Small intestine (tissue), 7 donors: ENCODE measurements around the gene CC2D1B. TPM values are rescaled to one million over a fixed set of nuclear protein-coding genes. Genes with fewer than 3 reads are reported as not detected.

ENCODE experiments used
- DNase-seq, 2 donors: peaks; one replicate each; pipeline versions ENCODE4 v3.0.0 to v3.0.0-alpha.2; 2013
- FAIRE-seq: peaks from 2 replicates; lab custom pipeline; 2012; peaks lifted over from hg19 to GRCh38; lab: Jason Lieb, UNC
- H3K27ac ChIP-seq, 3 donors: one replicate each; pipeline ENCODE4 v1.5.1; 2013; ENCODE audit warnings: low read length in 2 of 3, mild to moderate bottlenecking in 2 of 3, control low read depth in 1 of 3, inconsistent platforms in 1 of 3, low read depth in 1 of 3, moderate library complexity in 1 of 3
- H3K27me3 ChIP-seq, 3 donors: one replicate each; pipeline ENCODE4 v1.6.1; 2013; ENCODE audit warnings: low read length in 3 of 3, inconsistent platforms in 1 of 3; ENCODE audit not compliant: control insufficient read depth in 3 of 3, insufficient read depth in 3 of 3
- H3K36me3 ChIP-seq, 3 donors: one replicate each; pipeline ENCODE4 v1.6.1; 2013; ENCODE audit warnings: low read length in 3 of 3, inconsistent platforms in 1 of 3, low read depth in 1 of 3, mild to moderate bottlenecking in 1 of 3, moderate library complexity in 1 of 3; ENCODE audit not compliant: control insufficient read depth in 3 of 3, insufficient read depth in 2 of 3
- H3K4me1 ChIP-seq, 3 donors: one replicate each; pipeline ENCODE4 v1.6.1; 2013; ENCODE audit warnings: low read length in 2 of 3, inconsistent platforms in 1 of 3, low read depth in 1 of 3, mild to moderate bottlenecking in 1 of 3, moderate library complexity in 1 of 3; ENCODE audit not compliant: control insufficient read depth in 3 of 3, insufficient read depth in 2 of 3
- H3K4me3 ChIP-seq, 3 donors: one replicate each; pipeline ENCODE4 v1.5.1; 2013; ENCODE audit warnings: low read length in 3 of 3, control low read depth in 1 of 3, inconsistent platforms in 1 of 3, low read depth in 1 of 3, mild to moderate bottlenecking in 1 of 3, moderate library complexity in 1 of 3
- H3K9me3 ChIP-seq, 2 donors: one replicate each; pipeline ENCODE4 v1.6.1; 2013; ENCODE audit warnings: low read depth in 1 of 2, low read length in 1 of 2; ENCODE audit not compliant: control insufficient read depth in 2 of 2, insufficient read depth in 1 of 2
- WGBS, 3 donors: extraction: QIAGEN DNeasy Blood & Tissue Kit; methylation state at CpG; one replicate each; pipeline ENCODE4 v1.1.7; 2013; 5-methylcytosine and 5-hydroxymethylcytosine counted together
- polyA plus RNA-seq, 4 donors: library from polyadenylated mRNA; stranded (reverse) in 3 of 4; unstranded in 1 of 4; fragments of 200-250 nt in 3 of 4; fragments of 120-200 nt in 1 of 4; gene quantifications; one replicate each; pipeline versions ENCODE4 v1.2.1 to v1.2.3, GENCODE V29; 2013
- donor health status: healthy with polysubstance abuse.
- donor health status: control.
- donor health status: control.
- donor health status: Bipolar disorder and iron deficiency.
- donor health status: healthy.

CC2D1B gene
- polyA plus RNA-seq, 4 donors = 17.3 to 21.9 (median 18.3) TPM

DNA sequence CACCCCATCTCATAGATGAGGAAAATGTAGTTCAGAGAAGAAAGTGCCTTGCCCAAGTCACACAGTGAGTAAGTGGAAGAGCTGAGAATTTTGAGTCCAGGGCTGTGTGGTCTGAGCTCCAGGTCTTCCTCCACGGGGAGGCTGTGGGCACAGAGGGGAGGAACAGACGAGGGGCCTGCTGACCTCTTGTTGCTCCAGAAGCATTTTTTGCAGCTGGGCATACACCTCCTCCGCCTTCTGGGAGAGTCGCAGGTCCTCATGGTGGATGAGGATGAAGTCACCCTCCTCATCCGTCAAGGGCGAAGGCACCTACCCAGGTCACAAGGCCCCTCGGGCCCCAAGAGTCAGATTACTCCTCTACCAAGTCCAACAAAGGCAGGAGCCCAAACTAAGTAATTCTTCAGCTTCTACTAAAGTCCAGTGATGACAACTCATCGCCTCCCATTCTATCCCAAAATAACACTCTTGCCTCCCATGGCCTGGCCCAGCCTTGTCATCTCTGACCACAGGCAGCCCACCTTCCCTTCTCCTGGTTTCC is 9.1 kb downstream of the CC2D1B start:
- no peaks in the 10 kb centered on the region for H3K9me3 ChIP-seq
- 94 to 96% (median 95%) methylated on average over 8 of the region's 8 CpGs for WGBS, 3 donors
- H3K27ac ChIP-seq = no peak overlapping the region
- H3K27me3 ChIP-seq = no peaks in the 10 kb centered on the region
- H3K4me3 ChIP-seq = no peak overlapping the region
- peaks cover 20 to 93% (median 55%) of the 10 kb centered on the region in 3 donors for H3K36me3 ChIP-seq
- H3K4me1 ChIP-seq = no peaks in the 10 kb centered on the region
- DNase-seq (no peak), FAIRE-seq (no peak)

DNA sequence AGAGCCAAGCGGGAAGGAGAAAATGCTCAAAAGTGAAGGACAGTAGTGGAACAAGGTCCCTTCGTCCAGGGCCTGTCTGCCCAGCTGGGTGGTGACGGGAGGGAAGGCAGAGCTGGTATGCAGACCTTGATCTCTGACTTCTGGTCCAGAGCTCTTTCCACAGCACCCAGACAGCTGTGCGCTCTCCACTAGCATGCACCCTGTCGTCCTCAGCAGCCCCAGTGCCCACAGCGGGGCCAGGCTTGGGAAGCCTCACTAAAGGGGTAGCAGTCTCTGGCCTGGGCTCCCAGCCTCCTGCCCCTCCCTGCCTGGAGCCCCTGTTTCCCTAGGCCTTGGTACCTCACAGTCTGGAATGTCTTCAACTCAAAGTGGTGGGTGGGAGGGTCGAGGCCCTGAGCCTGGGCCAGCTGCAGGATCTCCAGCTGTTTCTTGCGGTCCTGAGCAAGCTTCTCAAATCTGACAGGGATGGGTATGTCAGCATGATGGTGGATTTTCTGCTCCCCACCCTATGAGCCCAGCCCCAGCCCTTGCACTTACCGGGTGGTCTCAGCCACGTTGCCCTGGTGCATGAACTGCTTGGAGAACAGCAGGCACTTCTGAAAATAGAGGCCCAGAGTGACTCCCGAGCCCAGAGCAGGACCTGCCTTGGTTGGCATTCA is 10.0 kb downstream of the CC2D1B start:
- Histone ChIP-seq H3K4me1 (no peaks in the 10 kb centered on the region), H3K27ac (no peak overlapping the region), H3K4me3 (no peak overlapping the region), H3K36me3 (peaks cover 20 to 85% (median 50%) of the 10 kb centered on the region in 3 donors), H3K27me3 (no peaks in the 10 kb centered on the region), H3K9me3 (no peaks in the 10 kb centered on the region)
- whole genome bisulfite sequencing, 3 donors = 88 to 96% (median 94%) methylated on average over 11 of the region's 11 CpGs
- FAIRE-seq (no peak), DNase-seq (no peak)

DNA sequence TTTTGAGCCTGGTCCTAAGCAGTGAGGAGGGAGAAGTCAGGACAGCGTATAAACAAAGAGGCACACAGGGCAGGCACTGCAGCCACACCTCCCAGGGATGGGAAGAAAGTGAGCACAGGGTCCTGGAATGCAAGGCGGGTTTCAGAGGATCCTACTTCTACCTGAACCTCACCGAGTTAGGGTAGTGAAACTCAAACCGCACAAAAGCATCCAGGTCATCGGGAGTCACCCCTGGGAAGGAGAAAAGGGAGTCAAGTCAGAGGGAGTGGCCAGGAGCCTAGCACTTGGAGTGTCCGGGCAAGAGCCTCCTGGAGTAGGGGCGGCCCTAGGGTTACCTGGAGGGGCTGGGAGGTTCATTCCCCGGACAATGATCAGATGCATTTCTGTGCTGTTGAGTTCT is 10.6 kb downstream of the CC2D1B start:
- Histone ChIP-seq H3K4me3 (no peak overlapping the region), H3K27me3 (no peaks in the 10 kb centered on the region), H3K27ac (no peak overlapping the region), H3K9me3 (no peaks in the 10 kb centered on the region), H3K4me1 (no peaks in the 10 kb centered on the region), H3K36me3 (peaks cover 15 to 84% (median 49%) of the 10 kb centered on the region in 3 donors)
- 93 to 95% (median 93%) methylated on average over 8 of the region's 8 CpGs for WGBS, 3 donors
- DNase-seq = no peak
- FAIRE-seq = no peak

DNA sequence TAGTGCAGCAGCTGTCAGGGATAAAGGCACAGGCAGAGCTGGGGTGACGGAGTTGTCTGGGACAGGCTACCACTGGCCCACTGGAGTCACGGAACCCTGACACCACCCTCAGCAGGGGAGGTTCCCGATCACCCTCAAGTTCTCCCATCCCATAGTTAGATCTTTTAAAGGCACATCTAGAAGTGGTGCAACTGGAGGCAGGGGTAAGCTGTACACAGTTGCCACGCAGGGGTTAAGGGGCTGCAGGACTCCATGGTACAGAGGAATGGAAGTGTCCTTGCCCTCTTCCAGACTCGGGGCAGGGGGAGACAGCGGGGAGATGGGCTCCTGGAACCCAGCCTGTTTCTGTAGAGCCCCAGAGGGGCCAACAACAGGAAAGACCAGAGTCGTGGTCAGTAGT is 13.3 kb downstream of the CC2D1B start:
- Histone ChIP-seq H3K4me1 (no peaks in the 10 kb centered on the region), H3K4me3 (no peak overlapping the region), H3K27ac (no peak overlapping the region), H3K9me3 (no peaks in the 10 kb centered on the region), H3K36me3 (peaks cover 3 to 67% (median 28%) of the 10 kb centered on the region in 3 donors), H3K27me3 (no peaks in the 10 kb centered on the region)
- WGBS, 3 donors = 84 to 93% (median 87%) methylated on average over 7 of the region's 7 CpGs
- FAIRE-seq (no peak), DNase-seq (no peak)

DNA sequence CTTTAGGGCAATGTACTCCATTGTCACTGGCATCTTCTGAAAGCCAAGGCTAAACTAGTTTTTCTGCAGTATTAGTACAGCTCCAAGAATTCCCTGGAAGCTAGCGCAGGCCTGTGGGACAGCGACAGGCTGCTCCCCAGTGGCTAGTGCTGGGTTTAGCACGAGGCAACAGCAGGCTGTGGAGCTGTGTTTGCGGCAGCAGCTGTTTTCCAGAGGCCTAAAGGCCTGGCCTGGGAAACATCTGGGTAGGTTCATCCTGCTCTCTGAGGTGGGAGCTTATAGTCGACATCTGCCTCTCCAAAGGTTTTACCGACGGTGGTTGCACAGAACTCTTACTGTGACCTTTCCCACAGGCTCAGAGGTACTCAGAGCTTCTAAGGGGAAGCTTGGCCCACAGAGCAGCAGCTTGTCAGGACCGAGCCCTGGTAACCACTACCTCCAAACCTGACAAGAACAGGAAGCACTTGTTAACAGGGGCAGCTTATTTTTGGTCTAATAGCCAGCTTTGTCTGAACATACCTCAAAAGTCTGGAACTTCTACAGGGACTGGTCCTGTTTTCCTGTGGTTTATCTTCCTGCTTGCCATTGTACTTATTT is 17.2 kb downstream of the CC2D1B start:
- WGBS, 3 donors = 55 to 79% (median 68%) methylated on average over 8 of the region's 8 CpGs
- FAIRE-seq (no peak), DNase-seq (peak in 1 of 2 donors; percentile 23)
- H3K27ac ChIP-seq = no peak overlapping the region
- H3K27me3 ChIP-seq = no peaks in the 10 kb centered on the region
- H3K4me1 ChIP-seq = no peaks in the 10 kb centered on the region
- no peak overlapping the region for H3K4me3 ChIP-seq
- H3K36me3 ChIP-seq = peaks cover 3 to 37% (median 9%) of the 10 kb centered on the region in 3 donors
- no peaks in the 10 kb centered on the region for H3K9me3 ChIP-seq

DNA sequence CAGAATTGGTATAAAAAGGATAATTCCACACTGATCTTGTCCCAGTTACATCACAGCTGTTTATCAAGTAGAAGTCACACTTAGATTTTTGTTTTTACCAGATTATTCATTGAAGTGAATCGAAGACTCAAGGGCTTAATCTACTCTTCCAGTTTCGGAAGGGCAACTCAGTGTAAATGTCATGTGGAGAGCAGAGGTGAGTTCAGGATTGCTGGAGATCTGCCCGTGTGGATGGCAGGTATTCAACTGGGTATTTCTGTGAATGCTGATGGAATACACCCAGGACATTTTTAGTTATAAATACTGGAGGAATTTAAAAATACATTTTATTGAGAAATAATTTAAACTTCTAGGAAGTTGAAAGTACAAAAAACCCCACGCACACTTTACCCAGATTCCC is 19.4 kb downstream of the CC2D1B start:
- Histone ChIP-seq H3K4me1 (no peaks in the 10 kb centered on the region), H3K9me3 (no peaks in the 10 kb centered on the region), H3K36me3 (peaks cover 0 to 24% (median 4%) of the 10 kb centered on the region in 3 donors), H3K27me3 (no peaks in the 10 kb centered on the region), H3K4me3 (no peak overlapping the region), H3K27ac (no peak overlapping the region)
- 89 to 94% (median 91%) methylated on average over 4 of the region's 4 CpGs for WGBS, 3 donors
- DNase-seq = no peak
- FAIRE-seq = no peak

DNA sequence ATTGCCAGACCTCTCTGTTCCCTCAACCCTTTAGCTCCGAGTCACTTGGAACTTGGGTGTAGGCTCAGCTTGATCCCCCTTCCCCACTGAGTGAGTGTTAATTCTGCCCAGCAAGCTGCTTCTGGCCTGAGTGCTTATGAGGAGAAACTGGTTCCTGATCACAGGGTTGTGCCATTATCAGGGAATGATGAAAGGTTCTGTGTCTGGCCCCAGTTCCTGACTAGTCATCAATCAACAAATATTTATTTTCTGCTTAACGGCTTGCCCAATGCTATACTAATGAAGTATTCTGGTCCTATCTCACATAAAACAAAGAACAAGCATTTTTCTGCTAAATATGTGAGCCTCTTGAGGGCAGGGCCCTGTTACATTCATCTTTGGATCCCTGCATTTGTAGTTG is 20.8 kb downstream of the CC2D1B start:
- WGBS, 3 donors = 76 to 79% (median 77%) methylated on average over 2 of the region's 2 CpGs
- H3K9me3 ChIP-seq = no peaks in the 10 kb centered on the region
- DNase-seq = no peak
- no peak for FAIRE-seq
- no peaks in the 10 kb centered on the region for H3K27me3 ChIP-seq
- H3K27ac ChIP-seq = no peak overlapping the region
- no peak overlapping the region for H3K4me3 ChIP-seq
- H3K36me3 ChIP-seq = peaks cover 0 to 18% (median 4%) of the 10 kb centered on the region in 3 donors
- no peaks in the 10 kb centered on the region for H3K4me1 ChIP-seq

DNA sequence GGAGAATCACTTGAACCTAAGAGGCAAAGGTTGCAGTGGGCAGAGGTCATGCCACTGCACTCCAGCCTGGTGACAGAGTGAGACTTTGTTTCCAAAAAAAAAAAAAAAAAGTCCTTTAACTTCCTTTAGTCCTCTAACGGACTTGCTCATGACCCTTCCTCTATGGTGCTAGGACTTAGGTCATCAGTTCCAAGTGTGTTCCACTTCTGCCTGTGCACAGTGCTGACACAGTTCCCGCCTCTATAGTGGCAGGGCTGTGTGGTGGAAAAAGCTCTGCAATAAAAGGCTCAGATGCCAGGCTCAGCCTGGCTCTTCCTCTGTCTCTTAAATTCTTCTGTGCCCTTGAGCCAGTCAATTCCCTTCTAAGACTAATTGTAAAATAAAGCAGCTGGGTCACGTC is 22.0 kb downstream of the CC2D1B start:
- FAIRE-seq = no peak
- Histone ChIP-seq H3K9me3 (no peaks in the 10 kb centered on the region), H3K27me3 (no peaks in the 10 kb centered on the region), H3K27ac (no peak overlapping the region), H3K36me3 (peaks cover 3 to 16% (median 4%) of the 10 kb centered on the region in 3 donors), H3K4me3 (no peak overlapping the region), H3K4me1 (no peaks in the 10 kb centered on the region)
- 69 to 84% (median 79%) methylated on average over 3 of the region's 3 CpGs for WGBS, 3 donors
- DNase-seq = no peak
